Measurements from ENCODE around the gene TCP1.
"Not testable (repeated sequence)": the region's sequence is repeated elsewhere in the genome, so short reads cannot be mapped to it uniquely, and the experiment has no call there.

TCP1 gene

DNA sequence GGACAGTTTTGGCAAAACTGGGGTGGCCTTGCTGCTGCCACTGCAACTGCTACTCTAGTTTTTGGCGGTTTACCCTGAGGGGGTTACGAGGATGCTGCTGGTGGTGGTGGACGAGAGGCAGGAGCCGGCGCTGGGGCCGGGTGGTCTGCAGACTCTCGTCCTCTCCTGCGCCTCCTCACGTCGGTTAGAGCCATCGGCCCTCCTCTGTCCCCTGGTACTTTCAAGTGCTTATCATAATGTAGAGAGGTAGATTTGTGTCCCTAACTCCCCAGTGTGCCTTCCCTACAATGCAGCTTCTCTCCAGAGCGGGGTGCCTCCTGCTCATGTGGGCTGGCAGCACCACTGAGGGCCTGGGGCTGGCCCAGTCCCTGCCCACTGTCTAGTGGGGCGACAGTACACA lies 36.6 kb upstream of the TCP1 start:
- H3K4me3 ChIP-seq (ENCODE audit: low read depth, low read length) = no peak overlapping the region
- no peak for TF ChIP-seq CTCF (IDR thresholded peaks at IDR 0.05; ENCODE audit: control insufficient read depth, extremely low read depth, insufficient read depth)
- DNase-seq (ENCODE audit: low read depth) = no peak

DNA sequence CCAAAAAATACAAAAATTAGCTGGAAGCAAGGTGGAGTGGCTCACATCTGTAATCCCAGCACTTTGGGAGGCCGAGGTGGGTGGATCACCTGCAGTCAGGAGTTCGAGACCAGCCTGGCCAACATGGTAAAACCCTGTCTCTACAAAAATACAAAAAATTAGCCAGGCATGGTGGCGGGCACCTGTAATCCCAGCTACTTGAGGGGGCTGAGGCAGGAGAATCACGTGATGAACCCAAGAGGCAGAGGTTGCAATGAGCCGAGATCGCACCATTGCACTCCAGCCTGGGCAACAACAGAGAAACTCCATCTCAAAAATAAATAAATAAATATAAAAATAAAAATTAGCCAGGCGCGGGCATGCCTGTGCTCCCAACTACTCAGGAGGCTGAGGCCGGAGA lies 35.3 kb upstream of the TCP1 start:
- H3K4me3 ChIP-seq (ENCODE audit: low read depth, low read length); DNase-seq (ENCODE audit: low read depth): not testable (repeated sequence)

GRCh38 chr6:159823953-159824352 lies 34.6 kb upstream of the TCP1 start:
- TF ChIP-seq CTCF (IDR thresholded peaks at IDR 0.05; ENCODE audit: control insufficient read depth, extremely low read depth, insufficient read depth) = no peak

DNA sequence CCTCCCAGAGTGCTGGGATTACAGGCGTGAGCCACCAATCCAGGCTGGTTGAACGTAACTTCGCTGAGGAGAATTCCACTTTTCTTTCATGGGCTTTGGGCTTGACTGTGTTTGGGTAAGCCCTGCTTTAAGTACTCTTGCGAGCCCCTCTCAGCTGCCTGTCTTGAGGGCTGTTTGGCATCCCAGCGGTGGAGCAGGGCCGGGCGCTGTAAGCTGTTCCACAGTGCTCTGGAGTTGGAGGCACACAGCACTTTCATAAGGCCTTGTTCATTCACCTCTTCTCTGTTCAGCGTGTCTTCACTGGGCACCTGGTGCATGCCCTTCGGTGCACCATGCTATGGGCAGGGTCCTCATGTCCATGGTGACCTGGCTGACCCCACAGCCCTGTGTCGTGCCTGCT lies 32.3 kb upstream of the TCP1 start:
- DNase-seq (ENCODE audit: low read depth) = no peak
- TF ChIP-seq CTCF (IDR thresholded peaks at IDR 0.05; ENCODE audit: control insufficient read depth, extremely low read depth, insufficient read depth) = no peak
- no peak overlapping the region for H3K4me3 ChIP-seq (ENCODE audit: low read depth, low read length)

More at GRCh38 chr6:159823953-159824352, 34.6 kb upstream of the TCP1 start:
- no peak overlapping the region for H3K4me3 ChIP-seq (ENCODE audit: low read depth, low read length)
- DNase-seq (ENCODE audit: low read depth) = no peak

GRCh38 chr6:159821122-159821521 lies 31.7 kb upstream of the TCP1 start:
- TF ChIP-seq CTCF (IDR thresholded peaks at IDR 0.05; ENCODE audit: control insufficient read depth, extremely low read depth, insufficient read depth) = no peak
- no peak for DNase-seq (ENCODE audit: low read depth)
- H3K4me3 ChIP-seq (ENCODE audit: low read depth, low read length) = no peak overlapping the region

GRCh38 chr6:159819932-159820640 lies 30.7 kb upstream of the TCP1 start:
- DNase-seq (ENCODE audit: low read depth) = no peak
- no peak overlapping the region for H3K4me3 ChIP-seq (ENCODE audit: low read depth, low read length)
- no peak for TF ChIP-seq CTCF (IDR thresholded peaks at IDR 0.05; ENCODE audit: control insufficient read depth, extremely low read depth, insufficient read depth)

- no peak overlapping the region for H3K4me3 ChIP-seq (ENCODE audit: low read depth, low read length)
- DNase-seq (ENCODE audit: low read depth) = no peak
- TF ChIP-seq CTCF (IDR thresholded peaks at IDR 0.05; ENCODE audit: control insufficient read depth, extremely low read depth, insufficient read depth) = no peak
Measured at GRCh38 chr6:159819098-159819497, 29.7 kb upstream of the TCP1 start.
